ENCODE data around the gene OSBP2.
"Not testable (repeated sequence)": the region's sequence is repeated elsewhere in the genome, so short reads cannot be mapped to it uniquely, and the experiment has no call there.

The OSBP2 gene

GRCh38 chr22:30691204-30691603 lies 3.5 kb upstream of the OSBP2 start:
- no peak overlapping the region for H3K4me3 ChIP-seq (ENCODE audit: low read length)
- TF ChIP-seq ZNF274 (IDR thresholded peaks at IDR 0.05; ENCODE audit: low read depth, low read length): no peak

GRCh38 chr22:30694171-30694639 lies 469 bp upstream of the OSBP2 start:
- TF ChIP-seq ZNF274 (IDR thresholded peaks at IDR 0.05; ENCODE audit: low read depth, low read length): no peak

GRCh38 chr22:30695351-30695851 lies 727 bp downstream of the OSBP2 start:
- TF ChIP-seq ZNF274 (IDR thresholded peaks at IDR 0.05; ENCODE audit: low read depth, low read length): no peak
- no peak overlapping the region for H3K4me3 ChIP-seq (ENCODE audit: low read length)

More at GRCh38 chr22:30694171-30694639, 469 bp upstream of the OSBP2 start:
- peak overlapping the region; percentile 41; the same call in 1 of the 2 replicates for H3K4me3 ChIP-seq (ENCODE audit: low read length)

GRCh38 chr22:30695871-30696655 lies 1.4 kb downstream of the OSBP2 start:
- TF ChIP-seq ZNF274 (IDR thresholded peaks at IDR 0.05; ENCODE audit: low read depth, low read length): no peak
- no peak overlapping the region for H3K4me3 ChIP-seq (ENCODE audit: low read length)

GRCh38 chr22:30697975-30698374 lies 3.3 kb downstream of the OSBP2 start:
- H3K4me3 ChIP-seq (ENCODE audit: low read length): no peak overlapping the region
- no peak for TF ChIP-seq ZNF274 (IDR thresholded peaks at IDR 0.05; ENCODE audit: low read depth, low read length)

- H3K4me3 ChIP-seq (ENCODE audit: low read length): no peak overlapping the region
- no peak for TF ChIP-seq ZNF274 (IDR thresholded peaks at IDR 0.05; ENCODE audit: low read depth, low read length)
Measured at GRCh38 chr22:30701872-30702271, 7.2 kb downstream of the OSBP2 start.

- TF ChIP-seq ZNF274 (IDR thresholded peaks at IDR 0.05; ENCODE audit: low read depth, low read length): no peak
Measured at GRCh38 chr22:30702856-30703255, 8.2 kb downstream of the OSBP2 start.

GRCh38 chr22:30704978-30705377 lies 10.3 kb downstream of the OSBP2 start:
- no peak for TF ChIP-seq ZNF274 (IDR thresholded peaks at IDR 0.05; ENCODE audit: low read depth, low read length)
- no peak overlapping the region for H3K4me3 ChIP-seq (ENCODE audit: low read length)

More at GRCh38 chr22:30702856-30703255, 8.2 kb downstream of the OSBP2 start:
- no peak overlapping the region for H3K4me3 ChIP-seq (ENCODE audit: low read length)

- no peak overlapping the region for H3K4me3 ChIP-seq (ENCODE audit: low read length)
- no peak for TF ChIP-seq ZNF274 (IDR thresholded peaks at IDR 0.05; ENCODE audit: low read depth, low read length)
Measured at GRCh38 chr22:30705710-30706651, 11.3 kb downstream of the OSBP2 start.

- H3K4me3 ChIP-seq (ENCODE audit: low read length): not testable (repeated sequence)
Measured at GRCh38 chr22:30709980-30710379, 15.3 kb downstream of the OSBP2 start.

- no peak for TF ChIP-seq ZNF274 (IDR thresholded peaks at IDR 0.05; ENCODE audit: low read depth, low read length)
- no peak overlapping the region for H3K4me3 ChIP-seq (ENCODE audit: low read length)
Measured at GRCh38 chr22:30712094-30712493, 17.4 kb downstream of the OSBP2 start.

- H3K4me3 ChIP-seq (ENCODE audit: low read length): no peak overlapping the region
- no peak for TF ChIP-seq ZNF274 (IDR thresholded peaks at IDR 0.05; ENCODE audit: low read depth, low read length)
Measured at GRCh38 chr22:30714062-30714461, 19.4 kb downstream of the OSBP2 start.

- TF ChIP-seq ZNF274 (IDR thresholded peaks at IDR 0.05; ENCODE audit: low read depth, low read length): no peak
- no peak overlapping the region for H3K4me3 ChIP-seq (ENCODE audit: low read length)
Measured at GRCh38 chr22:30717331-30717921, 22.8 kb downstream of the OSBP2 start.

- no peak for TF ChIP-seq ZNF274 (IDR thresholded peaks at IDR 0.05; ENCODE audit: low read depth, low read length)
- no peak overlapping the region for H3K4me3 ChIP-seq (ENCODE audit: low read length)
Measured at GRCh38 chr22:30717952-30718351, 23.3 kb downstream of the OSBP2 start.
